OCI-LY1 (cell line): ENCODE measurements around the gene EPHB2.

ENCODE experiments used
- CTCF ChIP-seq: fragments of 200-600 bp; sonication (generic), shearing (Covaris generic); IDR thresholded peaks from 2 replicates; pipeline ENCODE4 v1.5.1; 2017; ENCODE audit warnings: mild to moderate bottlenecking, antibody characterized with exemption, low read length, moderate library complexity, mixed read lengths
- EZH2 ChIP-seq: fragments of 200-600 bp; sonication (generic), shearing (Covaris generic); IDR thresholded peaks from 2 replicates; pipeline ENCODE4 v1.8.0; 2017; ENCODE audit warnings: borderline replicate concordance, mixed run types, mild to moderate bottlenecking, antibody characterized with exemption, low read length, moderate library complexity, mixed read lengths

- TF ChIP-seq CTCF (no peak), EZH2 (no peak)
Observed at GRCh38 chr1:22805672-22806038, 95.0 kb downstream of the EPHB2 start.
